Small intestine (tissue), 7 donors: ENCODE data around the gene COG4. TPM values are rescaled to one million over a fixed set of nuclear protein-coding genes. Genes with fewer than 3 reads are reported as not detected.

Experiments used
- DNase-seq, 2 donors: peaks; one replicate each; pipeline versions ENCODE4 v3.0.0 to v3.0.0-alpha.2; 2013
- FAIRE-seq: peaks from 2 replicates; lab custom pipeline; 2012; peaks lifted over from hg19 to GRCh38; lab: Jason Lieb, UNC
- H3K27ac ChIP-seq, 3 donors: one replicate each; pipeline ENCODE4 v1.5.1; 2013; ENCODE audit warnings: low read length in 2 of 3, mild to moderate bottlenecking in 2 of 3, control low read depth in 1 of 3, inconsistent platforms in 1 of 3, low read depth in 1 of 3, moderate library complexity in 1 of 3
- H3K27me3 ChIP-seq, 3 donors: one replicate each; pipeline ENCODE4 v1.6.1; 2013; ENCODE audit warnings: low read length in 3 of 3, inconsistent platforms in 1 of 3; ENCODE audit not compliant: control insufficient read depth in 3 of 3, insufficient read depth in 3 of 3
- H3K36me3 ChIP-seq, 3 donors: one replicate each; pipeline ENCODE4 v1.6.1; 2013; ENCODE audit warnings: low read length in 3 of 3, inconsistent platforms in 1 of 3, low read depth in 1 of 3, mild to moderate bottlenecking in 1 of 3, moderate library complexity in 1 of 3; ENCODE audit not compliant: control insufficient read depth in 3 of 3, insufficient read depth in 2 of 3
- H3K4me1 ChIP-seq, 3 donors: one replicate each; pipeline ENCODE4 v1.6.1; 2013; ENCODE audit warnings: low read length in 2 of 3, inconsistent platforms in 1 of 3, low read depth in 1 of 3, mild to moderate bottlenecking in 1 of 3, moderate library complexity in 1 of 3; ENCODE audit not compliant: control insufficient read depth in 3 of 3, insufficient read depth in 2 of 3
- H3K4me3 ChIP-seq, 3 donors: one replicate each; pipeline ENCODE4 v1.5.1; 2013; ENCODE audit warnings: low read length in 3 of 3, control low read depth in 1 of 3, inconsistent platforms in 1 of 3, low read depth in 1 of 3, mild to moderate bottlenecking in 1 of 3, moderate library complexity in 1 of 3
- H3K9me3 ChIP-seq, 2 donors: one replicate each; pipeline ENCODE4 v1.6.1; 2013; ENCODE audit warnings: low read depth in 1 of 2, low read length in 1 of 2; ENCODE audit not compliant: control insufficient read depth in 2 of 2, insufficient read depth in 1 of 2
- WGBS, 3 donors: extraction: QIAGEN DNeasy Blood & Tissue Kit; methylation state at CpG; one replicate each; pipeline ENCODE4 v1.1.7; 2013; 5-methylcytosine and 5-hydroxymethylcytosine counted together
- polyA plus RNA-seq, 4 donors: library from polyadenylated mRNA; stranded (reverse) in 3 of 4; unstranded in 1 of 4; fragments of 200-250 nt in 3 of 4; fragments of 120-200 nt in 1 of 4; gene quantifications; one replicate each; pipeline versions ENCODE4 v1.2.1 to v1.2.3, GENCODE V29; 2013
- donor health status: healthy with polysubstance abuse.
- donor health status: control.
- donor health status: control.
- donor health status: Bipolar disorder and iron deficiency.
- donor health status: healthy.

Gene COG4
- polyA plus RNA-seq, 4 donors = 48.1 to 93.5 (median 54.3) TPM

DNA sequence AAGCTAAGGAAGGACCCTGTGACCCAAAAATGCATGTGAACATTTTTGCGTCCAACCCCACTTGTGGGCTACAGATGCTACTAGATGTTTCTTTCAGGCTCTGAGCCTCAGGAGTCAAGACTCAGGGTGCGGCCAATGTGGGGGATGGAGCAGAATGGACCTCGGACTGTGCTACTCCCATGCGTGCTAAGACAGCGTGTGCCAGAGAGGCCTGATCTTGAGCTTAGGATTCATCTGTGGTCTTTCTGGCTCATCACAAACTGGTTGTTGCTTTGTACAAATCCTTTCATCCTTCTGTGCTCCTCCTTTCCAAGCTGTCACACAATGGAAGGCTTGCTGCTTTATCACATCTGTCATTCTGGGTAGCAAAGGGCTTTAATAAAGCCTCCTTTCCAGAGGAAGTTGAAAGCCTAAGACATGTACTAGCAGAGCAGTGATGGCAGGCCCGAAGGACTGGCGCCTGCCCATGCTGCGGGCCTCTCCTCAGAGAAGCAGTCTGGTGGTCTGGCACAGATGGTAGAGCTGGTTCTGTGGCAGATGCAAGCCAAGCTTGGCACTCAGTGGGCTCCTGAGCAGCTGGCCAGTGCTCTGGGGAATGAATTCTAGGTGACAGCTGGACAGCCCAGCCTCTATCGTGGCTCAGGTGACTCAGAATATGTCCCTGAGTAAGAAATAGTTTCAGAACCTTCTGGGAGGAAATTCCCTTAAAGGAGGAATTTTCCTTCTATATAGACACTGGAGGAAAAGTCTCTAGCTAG lies 27.8 kb downstream of the COG4 start:
- peak overlapping the region in 1 of 3 donors; percentile 33 for H3K27ac ChIP-seq
- H3K27me3 ChIP-seq = no peaks in the 10 kb centered on the region
- H3K9me3 ChIP-seq = no peaks in the 10 kb centered on the region
- DNase-seq (peak; percentile 36 to 63), FAIRE-seq (no peak)
- H3K36me3 ChIP-seq = peaks cover 23 to 63% (median 29%) of the 10 kb centered on the region in 3 donors
- H3K4me3 ChIP-seq = no peak overlapping the region
- WGBS, 3 donors = 75 to 88% (median 75%) methylated on average over 9 of the region's 9 CpGs
- no peaks in the 10 kb centered on the region for H3K4me1 ChIP-seq

DNA sequence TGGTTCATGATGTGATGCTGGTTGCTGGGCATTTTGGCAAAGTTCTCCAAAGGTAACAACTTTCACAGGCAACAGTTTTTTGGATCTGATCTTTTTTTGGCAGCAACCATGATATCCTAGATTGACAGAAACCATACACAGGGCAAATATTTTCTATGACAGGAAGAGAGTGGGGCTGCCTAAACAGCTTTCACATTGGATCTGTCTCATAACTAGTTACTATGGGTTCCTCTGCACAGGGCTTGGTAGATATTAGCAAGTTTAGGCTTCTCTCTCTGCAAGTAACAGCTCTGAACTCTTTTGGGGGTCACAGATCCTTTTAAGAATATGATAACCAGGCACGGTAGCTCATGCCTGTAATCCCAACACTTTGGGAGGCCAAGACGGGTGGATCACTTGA lies 28.6 kb downstream of the COG4 start:
- Histone ChIP-seq H3K36me3 (peaks cover 23 to 63% (median 31%) of the 10 kb centered on the region in 3 donors), H3K27ac (no peak overlapping the region), H3K4me3 (no peak overlapping the region), H3K4me1 (no peaks in the 10 kb centered on the region), H3K27me3 (no peaks in the 10 kb centered on the region), H3K9me3 (no peaks in the 10 kb centered on the region)
- DNase-seq = no peak
- WGBS, 3 donors = 90 to 98% (median 94%) methylated on average over 2 of the region's 2 CpGs
- FAIRE-seq = no peak

DNA sequence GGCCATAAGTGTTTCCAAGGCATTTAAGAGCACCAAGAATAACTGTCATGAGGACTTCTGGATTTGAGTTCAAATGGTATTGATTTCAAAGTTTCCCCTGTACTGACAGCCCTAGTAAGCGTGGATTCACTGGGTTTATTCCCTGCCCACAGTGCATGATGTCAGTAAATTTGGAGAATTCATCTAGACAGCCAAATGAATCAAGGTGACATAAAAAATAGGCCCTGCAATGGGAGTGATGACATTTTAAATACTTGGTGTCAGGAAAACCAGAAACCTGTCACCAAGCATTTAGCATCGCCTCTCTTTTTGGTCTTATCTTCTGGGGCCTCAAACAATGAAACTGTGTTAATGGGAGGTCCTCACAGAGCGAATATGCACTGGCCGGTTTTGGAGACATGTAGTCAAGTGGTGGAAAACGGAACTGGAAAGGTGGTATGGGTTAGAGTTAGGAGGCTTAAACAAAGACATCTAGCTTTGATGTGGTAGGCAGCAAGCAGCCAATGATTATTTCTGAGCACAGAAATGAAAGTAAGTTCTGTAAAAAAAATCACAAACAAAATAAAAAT lies 29.1 kb downstream of the COG4 start:
- Histone ChIP-seq H3K36me3 (peaks cover 23 to 63% (median 31%) of the 10 kb centered on the region in 3 donors), H3K4me1 (no peaks in the 10 kb centered on the region), H3K27ac (no peak overlapping the region), H3K9me3 (no peaks in the 10 kb centered on the region), H3K27me3 (no peaks in the 10 kb centered on the region), H3K4me3 (no peak overlapping the region)
- DNase-seq (no peak), FAIRE-seq (no peak)
- 61 to 80% (median 69%) methylated on average over 5 of the region's 5 CpGs for WGBS, 3 donors

DNA sequence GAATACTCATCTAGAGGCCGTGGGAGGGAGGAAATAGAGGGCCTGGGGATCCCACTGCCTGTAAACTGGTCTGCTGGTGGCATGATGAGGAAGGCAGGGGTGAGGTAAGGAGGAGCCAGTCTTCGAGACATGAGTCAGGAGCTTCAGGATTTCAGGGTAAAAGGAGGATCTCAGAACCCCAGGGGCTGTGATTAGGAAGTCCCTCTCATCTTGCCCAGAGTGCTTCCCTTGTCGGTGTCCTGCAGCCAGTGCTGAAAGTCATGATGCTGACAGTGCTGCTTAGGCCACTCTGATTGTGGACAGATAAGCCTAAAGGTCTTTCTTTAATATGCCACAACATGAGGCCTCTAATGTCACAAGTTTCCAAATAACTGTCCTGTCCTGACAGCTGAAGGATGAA lies 29.6 kb downstream of the COG4 start:
- 84 to 88% (median 85%) methylated on average over 3 of the region's 3 CpGs for WGBS, 3 donors
- no peak overlapping the region for H3K27ac ChIP-seq
- H3K27me3 ChIP-seq = no peaks in the 10 kb centered on the region
- H3K4me3 ChIP-seq = no peak overlapping the region
- FAIRE-seq (no peak), DNase-seq (no peak)
- peaks cover 23 to 64% (median 31%) of the 10 kb centered on the region in 3 donors for H3K36me3 ChIP-seq
- H3K4me1 ChIP-seq = no peaks in the 10 kb centered on the region
- no peaks in the 10 kb centered on the region for H3K9me3 ChIP-seq

DNA sequence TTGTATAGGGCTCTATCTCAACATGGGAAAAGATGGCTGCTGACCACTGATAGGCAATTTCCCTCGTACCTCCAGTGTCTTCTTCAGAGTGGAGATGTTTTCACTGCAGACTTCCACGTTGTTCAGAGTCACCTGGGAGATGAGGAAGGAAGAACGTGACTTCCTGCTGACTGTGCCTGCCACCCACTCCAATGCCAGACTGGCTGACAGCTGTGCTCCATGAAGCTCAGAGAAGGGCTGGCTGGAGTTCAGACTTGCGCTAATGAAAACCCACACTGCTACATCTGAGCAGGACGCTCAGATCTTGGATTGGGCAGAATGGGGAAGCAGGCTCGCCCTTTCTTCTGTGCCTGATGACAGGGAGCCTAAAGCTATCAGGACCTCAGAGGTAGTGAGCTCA lies 33.1 kb downstream of the COG4 start:
- H3K27ac ChIP-seq = no peak overlapping the region
- no peak for DNase-seq
- H3K4me1 ChIP-seq = no peaks in the 10 kb centered on the region
- H3K36me3 ChIP-seq = peaks cover 6 to 65% (median 22%) of the 10 kb centered on the region in 3 donors
- H3K4me3 ChIP-seq = no peak overlapping the region
- 77 to 90% (median 85%) methylated on average over 6 of the region's 6 CpGs for WGBS, 3 donors
- no peaks in the 10 kb centered on the region for H3K27me3 ChIP-seq
- FAIRE-seq = no peak
- H3K9me3 ChIP-seq = no peaks in the 10 kb centered on the region

DNA sequence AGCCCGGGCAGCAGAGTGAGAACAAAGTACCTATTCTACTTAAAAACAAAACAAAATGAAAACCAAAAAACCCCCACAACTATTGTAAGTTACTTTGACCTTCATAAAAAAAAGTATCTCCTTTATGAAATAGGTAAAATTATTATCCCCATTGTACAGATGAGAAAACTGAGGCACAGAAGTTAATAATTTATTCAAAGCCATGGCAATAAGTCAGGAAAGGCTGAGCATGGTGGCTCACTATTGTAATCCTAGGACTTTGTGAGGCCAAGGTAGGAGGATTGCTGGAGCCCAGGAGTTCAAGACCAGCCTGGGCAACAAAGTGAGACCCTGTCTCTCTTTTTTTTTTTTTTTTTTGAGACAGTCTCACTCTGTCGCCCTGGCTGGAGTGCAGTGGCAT lies 38.5 kb downstream of the COG4 start:
- no peaks in the 10 kb centered on the region for H3K27me3 ChIP-seq
- 88 to 97% (median 95%) methylated on average over 2 of the region's 2 CpGs for WGBS, 3 donors
- no peaks in the 10 kb centered on the region for H3K4me1 ChIP-seq
- FAIRE-seq (no peak), DNase-seq (no peak)
- no peak overlapping the region for H3K27ac ChIP-seq
- no peaks in the 10 kb centered on the region for H3K9me3 ChIP-seq
- peaks cover 8 to 83% (median 15%) of the 10 kb centered on the region in 3 donors for H3K36me3 ChIP-seq
- no peak overlapping the region for H3K4me3 ChIP-seq

DNA sequence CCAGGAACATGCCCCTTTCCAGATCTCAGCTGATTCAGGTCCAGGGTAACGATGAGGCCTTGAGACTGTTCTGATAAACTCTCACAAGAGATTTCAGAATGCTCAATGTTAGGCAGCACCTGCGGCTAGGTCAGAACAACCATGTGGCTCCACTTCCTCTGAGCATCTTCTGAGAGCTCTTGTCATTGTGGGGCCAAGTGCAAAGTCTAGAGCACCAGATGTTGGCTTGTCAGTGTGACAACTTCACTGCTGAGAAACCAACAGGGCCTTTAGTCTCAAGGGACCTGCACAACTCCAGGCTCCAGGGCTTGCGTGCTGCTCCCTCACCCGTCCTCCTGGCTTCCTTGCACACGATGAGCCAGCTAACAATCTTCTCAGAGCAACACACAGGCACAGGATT lies 39.9 kb downstream of the COG4 start:
- Histone ChIP-seq H3K9me3 (no peaks in the 10 kb centered on the region), H3K27ac (no peak overlapping the region), H3K4me3 (no peak overlapping the region), H3K4me1 (no peaks in the 10 kb centered on the region), H3K27me3 (no peaks in the 10 kb centered on the region), H3K36me3 (peaks cover 8 to 85% (median 18%) of the 10 kb centered on the region in 3 donors)
- DNase-seq (no peak), FAIRE-seq (no peak)
- 81 to 87% (median 85%) methylated on average over 5 of the region's 5 CpGs for WGBS, 3 donors

DNA sequence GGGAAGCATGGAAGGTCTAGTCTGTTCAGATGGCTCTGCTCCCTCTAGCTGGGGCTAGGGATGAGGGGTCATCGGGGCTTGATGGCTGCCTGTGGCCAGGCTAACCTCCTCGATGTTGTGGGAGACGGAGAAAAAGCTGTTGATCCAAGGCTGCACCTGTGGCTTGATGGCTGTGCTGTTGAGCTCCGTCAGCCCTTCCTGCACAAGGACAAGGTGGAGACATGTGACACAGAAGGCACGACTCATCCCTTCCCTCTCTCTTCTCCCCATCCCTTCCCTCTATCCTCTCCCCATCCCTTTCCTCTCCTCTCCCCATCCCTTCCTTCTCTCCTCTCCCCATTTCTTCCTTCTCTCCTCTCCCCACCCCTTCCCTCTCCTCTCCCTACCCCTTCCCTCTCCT lies 40.7 kb downstream of the COG4 start:
- no peak for FAIRE-seq
- WGBS, 3 donors = 89 to 91% (median 89%) methylated on average over 5 of the region's 5 CpGs
- H3K36me3 ChIP-seq = peaks cover 8 to 86% (median 18%) of the 10 kb centered on the region in 3 donors

More for the DNA sequence above, 40.7 kb downstream of the COG4 start:
- Histone ChIP-seq H3K27me3 (no peaks in the 10 kb centered on the region), H3K27ac (no peak overlapping the region), H3K4me3 (no peak overlapping the region), H3K4me1 (no peaks in the 10 kb centered on the region), H3K9me3 (no peaks in the 10 kb centered on the region)
- DNase-seq = no peak
